ENCODE data around the gene OR8J3. TPM values are rescaled to one million over a fixed set of nuclear protein-coding genes. Genes with fewer than 3 reads are reported as not detected.
"Not testable (repeated sequence)": the region's sequence is repeated elsewhere in the genome, so short reads cannot be mapped to it uniquely, and the experiment has no call there.

The OR8J3 gene
- total RNA-seq, 4 donors from 2014 or later: not detected

DNA sequence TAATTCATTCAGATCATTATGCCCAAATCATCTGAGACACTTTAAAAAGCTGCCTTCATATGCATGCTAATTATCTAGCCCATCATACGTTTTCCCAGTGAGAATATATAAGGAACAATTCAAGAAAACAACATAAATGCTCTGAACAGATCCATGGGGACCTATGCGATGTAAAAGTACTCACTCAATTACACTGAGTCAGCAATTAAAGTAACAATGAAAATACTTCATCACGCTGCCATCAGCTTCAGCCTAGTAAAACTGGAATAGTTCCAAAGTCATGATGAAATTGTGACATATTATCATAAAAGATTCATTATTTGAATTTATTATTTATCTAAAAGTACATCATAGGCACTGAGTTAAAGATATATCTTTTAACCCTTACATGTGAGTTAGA is 23.8 kb upstream of the OR8J3 start:
- TF ChIP-seq, protein P1, sequence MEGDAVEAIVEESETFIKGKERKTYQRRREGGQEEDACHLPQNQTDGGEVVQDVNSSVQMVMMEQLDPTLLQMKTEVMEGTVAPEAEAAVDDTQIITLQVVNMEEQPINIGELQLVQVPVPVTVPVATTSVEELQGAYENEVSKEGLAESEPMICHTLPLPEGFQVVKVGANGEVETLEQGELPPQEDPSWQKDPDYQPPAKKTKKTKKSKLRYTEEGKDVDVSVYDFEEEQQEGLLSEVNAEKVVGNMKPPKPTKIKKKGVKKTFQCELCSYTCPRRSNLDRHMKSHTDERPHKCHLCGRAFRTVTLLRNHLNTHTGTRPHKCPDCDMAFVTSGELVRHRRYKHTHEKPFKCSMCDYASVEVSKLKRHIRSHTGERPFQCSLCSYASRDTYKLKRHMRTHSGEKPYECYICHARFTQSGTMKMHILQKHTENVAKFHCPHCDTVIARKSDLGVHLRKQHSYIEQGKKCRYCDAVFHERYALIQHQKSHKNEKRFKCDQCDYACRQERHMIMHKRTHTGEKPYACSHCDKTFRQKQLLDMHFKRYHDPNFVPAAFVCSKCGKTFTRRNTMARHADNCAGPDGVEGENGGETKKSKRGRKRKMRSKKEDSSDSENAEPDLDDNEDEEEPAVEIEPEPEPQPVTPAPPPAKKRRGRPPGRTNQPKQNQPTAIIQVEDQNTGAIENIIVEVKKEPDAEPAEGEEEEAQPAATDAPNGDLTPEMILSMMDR (IDR thresholded peaks at IDR 0.05): no peak
- TF ChIP-seq POLR2A (IDR thresholded peaks at IDR 0.05; ENCODE audit: low read depth): no peak
- no peak for TF ChIP-seq POLR2AphosphoS5 (IDR thresholded peaks at IDR 0.05)
- no peak for TF ChIP-seq EP300 (IDR thresholded peaks at IDR 0.05)
- H3K9me3 ChIP-seq: no peaks in the 10 kb centered on the region
- H3K27me3 ChIP-seq: no peaks in the 10 kb centered on the region
- no peak overlapping the region for H3K27ac ChIP-seq (replicated peaks in 1 of 4)
- DNase-seq (ENCODE audit: extremely low spot score): no peak
- 59% methylated on average over 3 of the region's 3 CpGs for whole genome bisulfite sequencing
- no peak overlapping the region for H3K4me3 ChIP-seq
- H3K36me3 ChIP-seq: no peaks in the 10 kb centered on the region
- no peaks in the 10 kb centered on the region for H3K4me1 ChIP-seq
- intact Hi-C loops (cut with DNase I): no loop called here

DNA sequence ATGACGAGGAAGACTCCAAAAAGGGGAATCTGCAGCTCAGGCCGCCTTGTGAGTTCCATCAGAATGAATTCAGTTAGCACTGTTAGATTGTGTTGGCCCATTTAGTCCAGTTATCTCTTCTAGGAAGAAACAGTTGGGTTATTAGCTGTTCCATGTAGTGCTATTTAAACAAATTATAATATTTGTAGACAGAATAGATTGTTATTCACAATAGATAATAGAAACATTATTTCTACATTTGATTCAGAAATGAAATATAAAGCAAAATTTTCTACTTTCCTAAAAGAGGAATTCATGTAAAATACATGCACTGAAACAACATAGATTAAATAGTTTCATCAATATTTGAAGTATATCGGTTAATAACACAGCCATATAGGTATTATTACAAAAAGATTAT is 20.2 kb upstream of the OR8J3 start, which contains the start of gene OR8K5:
TSS of gene OR8K5 (minus strand) at position 101 of the 400 bp plus-strand sequence. CDS start at position 101, 0 bp downstream.
- TF ChIP-seq POLR2A (IDR thresholded peaks at IDR 0.05; ENCODE audit: low read depth) (no peak), EP300 (IDR thresholded peaks at IDR 0.05) (no peak), POLR2AphosphoS5 (IDR thresholded peaks at IDR 0.05) (no peak)
- TF ChIP-seq, protein P1 (IDR thresholded peaks at IDR 0.05): no peak
- Histone ChIP-seq H3K27me3 (no peaks in the 10 kb centered on the region), H3K27ac (replicated peaks in 1 of 4) (no peak within 1 kb of the TSS), H3K9me3 (peaks cover 0 to 11% (median 0%) of the 10 kb centered on the region in 4 donors), H3K36me3 (no peaks in the 10 kb centered on the region), H3K4me1 (no peaks in the 10 kb centered on the region), H3K4me3 (no peak within 1 kb of the TSS)
- no peak for DNase-seq (ENCODE audit: extremely low spot score)
- 68% methylated on average over 3 of the region's 3 CpGs for whole genome bisulfite sequencing
- intact Hi-C loops (cut with DNase I): no loop called here

DNA sequence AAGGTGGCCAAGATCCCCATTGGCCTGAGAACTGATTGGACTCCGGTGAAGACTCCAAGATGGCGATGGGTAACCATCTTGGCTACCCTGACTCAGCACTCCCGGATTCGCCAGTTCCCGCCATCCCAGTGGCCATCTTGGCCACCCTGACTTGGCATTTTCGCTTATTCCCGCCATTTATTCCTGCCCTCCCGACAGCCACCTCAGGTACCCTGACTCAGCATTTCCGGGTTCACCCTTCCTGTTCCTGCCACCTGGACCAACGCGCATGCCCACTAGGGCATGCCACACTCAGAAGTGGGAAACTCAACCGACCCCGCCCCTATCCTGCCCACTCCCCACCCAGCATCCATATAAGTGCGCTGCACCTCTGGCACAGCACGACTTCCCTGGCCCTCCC is 12.3 kb upstream of the OR8J3 start:
- WGBS: 90% methylated on average over 15 of the region's 15 CpGs
- intact Hi-C loops (cut with DNase I): no loop called here
- H3K36me3 ChIP-seq: no peaks in the 10 kb centered on the region
- H3K4me3 ChIP-seq: no peak overlapping the region
- H3K4me1 ChIP-seq: no peaks in the 10 kb centered on the region
- no peak overlapping the region for H3K27ac ChIP-seq (replicated peaks in 1 of 4)
- peaks cover 0 to 35% (median 7%) of the 10 kb centered on the region in 4 donors for H3K9me3 ChIP-seq
- no peaks in the 10 kb centered on the region for H3K27me3 ChIP-seq
- TF ChIP-seq, protein P1 (IDR thresholded peaks at IDR 0.05): no peak
- no peak for DNase-seq (ENCODE audit: extremely low spot score)

DNA sequence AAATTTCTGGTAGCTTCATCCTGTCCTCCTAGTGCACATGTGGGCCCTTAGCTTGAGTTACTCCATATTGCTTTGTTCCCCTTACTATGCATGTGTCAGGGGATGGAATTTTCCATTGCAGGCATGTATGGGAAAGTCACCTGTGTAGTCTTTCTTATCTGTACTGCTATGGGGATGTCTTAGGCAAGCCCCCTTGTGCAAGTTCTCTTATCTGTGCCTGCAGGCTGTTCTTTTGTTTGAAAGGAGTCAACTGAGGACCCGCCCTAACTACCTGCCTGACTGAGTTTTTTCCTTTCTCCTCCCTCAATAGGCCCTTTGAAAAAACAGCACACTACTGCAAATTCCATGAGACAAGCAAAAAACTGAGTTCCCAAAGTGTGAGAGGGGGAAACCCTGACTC is 11.4 kb upstream of the OR8J3 start:
- H3K36me3 ChIP-seq: no peaks in the 10 kb centered on the region
- TF ChIP-seq POLR2AphosphoS5 (IDR thresholded peaks at IDR 0.05): no peak
- TF ChIP-seq, protein P1 (IDR thresholded peaks at IDR 0.05): no peak
- H3K4me3 ChIP-seq: no peak overlapping the region
- intact Hi-C loops (cut with DNase I): no loop called here
- WGBS: 74% methylated on average over 1 of the region's 1 CpG
- H3K9me3 ChIP-seq: peaks cover 0 to 32% (median 7%) of the 10 kb centered on the region in 4 donors
- no peaks in the 10 kb centered on the region for H3K4me1 ChIP-seq
- no peaks in the 10 kb centered on the region for H3K27me3 ChIP-seq
- H3K27ac ChIP-seq (replicated peaks in 1 of 4): no peak overlapping the region
- no peak for DNase-seq (ENCODE audit: extremely low spot score)

DNA sequence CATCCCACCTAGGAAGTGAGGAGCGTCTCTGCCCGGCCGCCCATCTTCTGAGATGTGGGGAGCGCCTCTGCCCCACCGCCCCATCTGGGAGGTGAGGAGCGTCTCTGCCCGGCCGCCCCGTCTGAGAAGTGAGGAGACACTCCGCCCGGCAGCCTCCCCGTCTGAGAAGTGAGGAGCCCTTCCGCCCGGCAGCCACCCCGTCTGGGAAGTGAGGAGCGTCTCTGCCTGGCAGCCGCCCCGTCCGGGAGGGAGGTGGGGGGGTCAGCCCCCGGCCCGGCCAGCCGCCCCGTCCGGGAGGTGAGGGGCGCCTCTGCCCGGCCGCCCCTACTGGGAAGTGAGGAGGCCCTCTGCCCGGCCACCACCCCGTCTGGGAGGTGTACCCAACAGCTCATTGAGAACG is 3.7 kb upstream of the OR8J3 start:
- WGBS: 84% methylated on average over 6 of the region's 30 CpGs
- H3K36me3 ChIP-seq; intact Hi-C loops (cut with DNase I); H3K4me1 ChIP-seq; H3K27ac ChIP-seq (replicated peaks in 1 of 4); H3K27me3 ChIP-seq; H3K4me3 ChIP-seq; H3K9me3 ChIP-seq; DNase-seq (ENCODE audit: extremely low spot score): not testable (repeated sequence)
